ENCODE measurements around the gene SCMH1. TPM values are rescaled to one million over a fixed set of nuclear protein-coding genes. Genes with fewer than 3 reads are reported as not detected.

SCMH1 gene
- total RNA-seq, 1 experiment from 2014 or later, result 28.0 TPM

- Histone ChIP-seq H3K9ac (ENCODE audit: low read length) (no peak overlapping the region), H3K36me3 (ENCODE audit: control insufficient read depth in 1 of 2, insufficient read depth in 2 of 2, low read length in 2 of 2) (no peaks in the 10 kb centered on the region), H3K27me3 (ENCODE audit: insufficient read depth, low read length) (peaks cover 50% of the 10 kb centered on the region), H4K20me1 (ENCODE audit: insufficient read depth) (no peaks in the 10 kb centered on the region), H3K9me2 (ENCODE audit: insufficient read depth) (no peaks in the 10 kb centered on the region), H2AFZ (ENCODE audit: low read depth, low read length, poor library complexity, severe bottlenecking) (no peak overlapping the region), H3K9me3 (ENCODE audit: control insufficient read depth in 1 of 2, insufficient read depth in 1 of 2, low read depth in 1 of 2, low read length in 2 of 2) (no peaks in the 10 kb centered on the region), H3K27ac (ENCODE audit: low read depth, low read length) (no peak overlapping the region), H3K4me1 (ENCODE audit: control insufficient read depth in 1 of 2, insufficient read depth in 2 of 2, low read length in 2 of 2) (peaks cover 0 to 5% of the 10 kb centered on the region in 2 experiments; a peak in 2 of 4 replicates), H3K4me2 (ENCODE audit: low read length) (no peak overlapping the region), H3K79me2 (ENCODE audit: insufficient read depth, low read length) (no peaks in the 10 kb centered on the region), H3K4me3 (replicated peaks in 1 of 2; ENCODE audit: low read depth in 1 of 2, low read length in 2 of 2) (no peak overlapping the region)
- POLR2A ChIA-PET, result no interaction called here
- no peak for TF ChIP-seq EZH2phosphoT487 (IDR thresholded peaks at IDR 0.05; ENCODE audit: borderline replicate concordance)
- TF ChIP-seq EZH2 (IDR thresholded peaks at IDR 0.05), result no peak
- no peak for TF ChIP-seq ATF3 (IDR thresholded peaks at IDR 0.05)
- TF ChIP-seq SP1 (IDR thresholded peaks at IDR 0.05; ENCODE audit: low read depth), result no peak
- TF ChIP-seq, protein P1, sequence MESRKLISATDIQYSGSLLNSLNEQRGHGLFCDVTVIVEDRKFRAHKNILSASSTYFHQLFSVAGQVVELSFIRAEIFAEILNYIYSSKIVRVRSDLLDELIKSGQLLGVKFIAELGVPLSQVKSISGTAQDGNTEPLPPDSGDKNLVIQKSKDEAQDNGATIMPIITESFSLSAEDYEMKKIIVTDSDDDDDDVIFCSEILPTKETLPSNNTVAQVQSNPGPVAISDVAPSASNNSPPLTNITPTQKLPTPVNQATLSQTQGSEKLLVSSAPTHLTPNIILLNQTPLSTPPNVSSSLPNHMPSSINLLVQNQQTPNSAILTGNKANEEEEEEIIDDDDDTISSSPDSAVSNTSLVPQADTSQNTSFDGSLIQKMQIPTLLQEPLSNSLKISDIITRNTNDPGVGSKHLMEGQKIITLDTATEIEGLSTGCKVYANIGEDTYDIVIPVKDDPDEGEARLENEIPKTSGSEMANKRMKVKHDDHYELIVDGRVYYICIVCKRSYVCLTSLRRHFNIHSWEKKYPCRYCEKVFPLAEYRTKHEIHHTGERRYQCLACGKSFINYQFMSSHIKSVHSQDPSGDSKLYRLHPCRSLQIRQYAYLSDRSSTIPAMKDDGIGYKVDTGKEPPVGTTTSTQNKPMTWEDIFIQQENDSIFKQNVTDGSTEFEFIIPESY (IDR thresholded peaks at IDR 0.05; ENCODE audit: extremely low read depth, insufficient replicate concordance, low read length), result no peak
- TF ChIP-seq JUND (IDR thresholded peaks at IDR 0.05), result no peak
- TF ChIP-seq CBX3 (IDR thresholded peaks at IDR 0.05; ENCODE audit: low read depth), result no peak
- no peak for TF ChIP-seq YY1 (IDR thresholded peaks at IDR 0.05; ENCODE audit: extremely low read depth, insufficient replicate concordance, low read depth, low read length)
- TF ChIP-seq ZFX (IDR thresholded peaks at IDR 0.05), result no peak
- TF ChIP-seq, protein P2, sequence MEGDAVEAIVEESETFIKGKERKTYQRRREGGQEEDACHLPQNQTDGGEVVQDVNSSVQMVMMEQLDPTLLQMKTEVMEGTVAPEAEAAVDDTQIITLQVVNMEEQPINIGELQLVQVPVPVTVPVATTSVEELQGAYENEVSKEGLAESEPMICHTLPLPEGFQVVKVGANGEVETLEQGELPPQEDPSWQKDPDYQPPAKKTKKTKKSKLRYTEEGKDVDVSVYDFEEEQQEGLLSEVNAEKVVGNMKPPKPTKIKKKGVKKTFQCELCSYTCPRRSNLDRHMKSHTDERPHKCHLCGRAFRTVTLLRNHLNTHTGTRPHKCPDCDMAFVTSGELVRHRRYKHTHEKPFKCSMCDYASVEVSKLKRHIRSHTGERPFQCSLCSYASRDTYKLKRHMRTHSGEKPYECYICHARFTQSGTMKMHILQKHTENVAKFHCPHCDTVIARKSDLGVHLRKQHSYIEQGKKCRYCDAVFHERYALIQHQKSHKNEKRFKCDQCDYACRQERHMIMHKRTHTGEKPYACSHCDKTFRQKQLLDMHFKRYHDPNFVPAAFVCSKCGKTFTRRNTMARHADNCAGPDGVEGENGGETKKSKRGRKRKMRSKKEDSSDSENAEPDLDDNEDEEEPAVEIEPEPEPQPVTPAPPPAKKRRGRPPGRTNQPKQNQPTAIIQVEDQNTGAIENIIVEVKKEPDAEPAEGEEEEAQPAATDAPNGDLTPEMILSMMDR (IDR thresholded peaks at IDR 0.05 in 2 of 3, conservative IDR thresholded peaks at IDR 0.05 in 1 of 3; ENCODE audit: borderline replicate concordance in 1 of 3, insufficient read depth in 1 of 3, low read depth in 2 of 3, low read length in 2 of 3), result no peak
- no peak for TF ChIP-seq ZNF274 (IDR thresholded peaks at IDR 0.05; ENCODE audit: low read depth, low read length)
- no peak for TF ChIP-seq SIN3A (IDR thresholded peaks at IDR 0.05; ENCODE audit: low read depth)
- no peak for TF ChIP-seq POLR2A (IDR thresholded peaks at IDR 0.05; ENCODE audit: borderline replicate concordance, extremely low read depth, insufficient read depth, insufficient read length)
- no peak for TF ChIP-seq EGR1 (IDR thresholded peaks at IDR 0.05; ENCODE audit: low read depth)
- TF ChIP-seq POLR2AphosphoS5 (IDR thresholded peaks at IDR 0.05; ENCODE audit: low read depth, low read length), result no peak
- TF ChIP-seq TCF7L2 (IDR thresholded peaks at IDR 0.05; ENCODE audit: borderline replicate concordance, extremely low read depth, insufficient read depth, insufficient read length), result no peak
- TF ChIP-seq CEBPB (IDR thresholded peaks at IDR 0.05; ENCODE audit: low read depth), result no peak
- TF ChIP-seq RAD21 (IDR thresholded peaks at IDR 0.05; ENCODE audit: low read depth), result no peak
- ATAC-seq, result no peak
- CTCF ChIA-PET, result no interaction called here
- RAD21 ChIA-PET (ENCODE audit: low non-redundant PET in 1 of 2, low total read pairs in 2 of 2, uncharacterized antibody in 2 of 2, unreplicated experiment in 2 of 2), result no interaction called here
- BruUV-seq (replicated peaks), result no TSS peak
- DNase-seq (ENCODE audit: low read depth, low spot score), result no peak
- intact Hi-C loops (cut with micrococcal nuclease), result no loop called here
These were observed 44.9 kb upstream of the SCMH1 start for GRCh38 chr1:41286992-41287391.
